NT2/D1 (cell line): ENCODE data around the gene NOTCH2.

Experiments used
- YY1 ChIP-seq: IDR thresholded peaks from 2 replicates; pipeline ENCODE4 v1.6.1; 2011; ENCODE audit not compliant: insufficient read length, insufficient read depth
- ZNF274 ChIP-seq: IDR thresholded peaks from 2 replicates; pipeline ENCODE4 v1.6.1; 2011; ENCODE audit warnings: mild to moderate bottlenecking, low read depth, low read length

- TF ChIP-seq YY1 (no peak), ZNF274 (no peak)
Measured at GRCh38 chr1:119882132-119883049, 187.1 kb downstream of the NOTCH2 start.
